HCT116 (cell line): Measurements from ENCODE around the gene TSPAN16.

Experiments
- CBX3 ChIP-seq: IDR thresholded peaks from 2 replicates; pipeline ENCODE4 v1.6.1; 2012; ENCODE audit warnings: low read depth
- CTCF ChIP-seq, 3 experiments: fragments of 200-600 bp in 1 of 3; sonication (generic) in 1 of 3; IDR thresholded peaks in 2 of 3; conservative IDR thresholded peaks in 1 of 3; 2 replicates each; pipeline ENCODE4 v1.5.1; 2012 to 2017; ENCODE audit warnings: low read depth in 2 of 3, low read length in 2 of 3, antibody characterized with exemption in 1 of 3, borderline replicate concordance in 1 of 3, control low read depth in 1 of 3, mild to moderate bottlenecking in 1 of 3, mixed read lengths in 1 of 3, mixed run types in 1 of 3, moderate library complexity in 1 of 3; ENCODE audit not compliant: insufficient read depth in 1 of 3
- ELF1 ChIP-seq: IDR thresholded peaks from 2 replicates; pipeline ENCODE4 v1.6.1; 2012; ENCODE audit warnings: low read depth, borderline replicate concordance
- EZH2 ChIP-seq: fragments of 200-600 bp; sonication (generic); IDR thresholded peaks from 2 replicates; pipeline ENCODE4 v1.6.1; 2017; ENCODE audit warnings: antibody characterized with exemption, mixed run types
- MAX ChIP-seq: IDR thresholded peaks from 2 replicates; pipeline ENCODE4 v1.6.1; 2012
- POLR2A ChIP-seq: IDR thresholded peaks from 2 replicates; pipeline ENCODE4 v1.7.0; 2011; ENCODE audit warnings: borderline replicate concordance; ENCODE audit not compliant: insufficient read depth, insufficient read length; ENCODE audit errors: extremely low read depth
- POLR2AphosphoS5 ChIP-seq: IDR thresholded peaks from 2 replicates; pipeline ENCODE4 v1.6.1; 2011; ENCODE audit warnings: mild to moderate bottlenecking, low read depth, low read length, moderate library complexity
- RAD21 ChIP-seq: IDR thresholded peaks from 2 replicates; pipeline ENCODE4 v1.6.1; 2012; ENCODE audit warnings: low read depth, mild to moderate bottlenecking
- REST ChIP-seq: IDR thresholded peaks from 2 replicates; pipeline ENCODE4 v1.6.1; 2012; ENCODE audit warnings: low read depth
- SP1 ChIP-seq: IDR thresholded peaks from 2 replicates; pipeline ENCODE4 v1.6.1; 2012; ENCODE audit warnings: low read depth
- SRF ChIP-seq: IDR thresholded peaks from 2 replicates; pipeline ENCODE4 v1.6.1; 2012; ENCODE audit warnings: low read depth
- TCF7L2 ChIP-seq: IDR thresholded peaks from 2 replicates; pipeline ENCODE4 v1.7.0; 2011; ENCODE audit warnings: borderline replicate concordance, inconsistent platforms; ENCODE audit not compliant: insufficient read depth, insufficient read length; ENCODE audit errors: extremely low read depth
- ZBTB33 ChIP-seq: IDR thresholded peaks from 2 replicates; pipeline ENCODE4 v1.6.1; 2011; ENCODE audit warnings: mild to moderate bottlenecking, low read length, moderate library complexity; ENCODE audit not compliant: insufficient replicate concordance; ENCODE audit errors: extremely low read depth
- ZFX ChIP-seq: fragments of 450-650 bp; IDR thresholded peaks from 2 replicates; pipeline ENCODE4 v1.6.1; 2017

- TF ChIP-seq POLR2A (no peak), ELF1 (no peak), CTCF (IDR thresholded peaks at IDR 0.05 in 2 of 3, conservative IDR thresholded peaks at IDR 0.05 in 1 of 3; ENCODE audit: borderline replicate concordance in 1 of 3, insufficient read depth in 1 of 3, low read depth in 2 of 3, low read length in 2 of 3) (no peak), SRF (no peak), CBX3 (no peak), POLR2AphosphoS5 (no peak), REST (no peak), TCF7L2 (no peak), SP1 (no peak), ZBTB33 (no peak), MAX (no peak), EZH2 (no peak), ZFX (no peak), RAD21 (no peak)
These were observed 48.0 kb upstream of the TSPAN16 start for GRCh38 chr19:11247934-11248333.
